ENCODE data around the gene ETV6. TPM values are rescaled to one million over a fixed set of nuclear protein-coding genes. Genes with fewer than 3 reads are reported as not detected.
"Not testable (repeated sequence)": the region's sequence is repeated elsewhere in the genome, so short reads cannot be mapped to it uniquely, and the experiment has no call there.

The ETV6 gene
- total RNA-seq, 1 experiment from 2014 or later, result 19.3 TPM

- Mint-ChIP-seq H3K9me3 (ENCODE audit: unreplicated experiment) (no peaks in the 10 kb centered on the region), H3K36me3 (ENCODE audit: insufficient read depth, unreplicated experiment) (no peaks in the 10 kb centered on the region), H3K4me3 (ENCODE audit: unreplicated experiment) (no peak overlapping the region), H3K4me1 (ENCODE audit: insufficient read depth, unreplicated experiment) (no peaks in the 10 kb centered on the region), H3K27ac (ENCODE audit: low read depth, unreplicated experiment) (no peak overlapping the region), H3K27me3 (ENCODE audit: insufficient read depth, unreplicated experiment) (no peaks in the 10 kb centered on the region)
- POLR2A ChIA-PET, result interaction anchor here (1.3 to 1.5 kb wide), 2 partner anchors 18 to 22 kb away, joined by 4 to 5 read pairs; partner anchors contain the start of gene ETV6
- no peak for DNase-seq (ENCODE audit: unreplicated experiment)
- intact Hi-C loops (cut with micrococcal nuclease), result no loop called here
- TF ChIP-seq, protein P1, sequence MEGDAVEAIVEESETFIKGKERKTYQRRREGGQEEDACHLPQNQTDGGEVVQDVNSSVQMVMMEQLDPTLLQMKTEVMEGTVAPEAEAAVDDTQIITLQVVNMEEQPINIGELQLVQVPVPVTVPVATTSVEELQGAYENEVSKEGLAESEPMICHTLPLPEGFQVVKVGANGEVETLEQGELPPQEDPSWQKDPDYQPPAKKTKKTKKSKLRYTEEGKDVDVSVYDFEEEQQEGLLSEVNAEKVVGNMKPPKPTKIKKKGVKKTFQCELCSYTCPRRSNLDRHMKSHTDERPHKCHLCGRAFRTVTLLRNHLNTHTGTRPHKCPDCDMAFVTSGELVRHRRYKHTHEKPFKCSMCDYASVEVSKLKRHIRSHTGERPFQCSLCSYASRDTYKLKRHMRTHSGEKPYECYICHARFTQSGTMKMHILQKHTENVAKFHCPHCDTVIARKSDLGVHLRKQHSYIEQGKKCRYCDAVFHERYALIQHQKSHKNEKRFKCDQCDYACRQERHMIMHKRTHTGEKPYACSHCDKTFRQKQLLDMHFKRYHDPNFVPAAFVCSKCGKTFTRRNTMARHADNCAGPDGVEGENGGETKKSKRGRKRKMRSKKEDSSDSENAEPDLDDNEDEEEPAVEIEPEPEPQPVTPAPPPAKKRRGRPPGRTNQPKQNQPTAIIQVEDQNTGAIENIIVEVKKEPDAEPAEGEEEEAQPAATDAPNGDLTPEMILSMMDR (IDR thresholded peaks at IDR 0.05; ENCODE audit: unreplicated experiment), result no peak
- CTCF ChIA-PET, result interaction anchor here (0.6 to 1.7 kb wide), 3 partner anchors 47 to 405 kb away, joined by 3 to 4 read pairs (median 3); no protein-coding TSS in a partner anchor
- BruUV-seq (replicated peaks), result no TSS peak
Measured at GRCh38 chr12:11628353-11628752, 21.1 kb upstream of the ETV6 start.

DNA sequence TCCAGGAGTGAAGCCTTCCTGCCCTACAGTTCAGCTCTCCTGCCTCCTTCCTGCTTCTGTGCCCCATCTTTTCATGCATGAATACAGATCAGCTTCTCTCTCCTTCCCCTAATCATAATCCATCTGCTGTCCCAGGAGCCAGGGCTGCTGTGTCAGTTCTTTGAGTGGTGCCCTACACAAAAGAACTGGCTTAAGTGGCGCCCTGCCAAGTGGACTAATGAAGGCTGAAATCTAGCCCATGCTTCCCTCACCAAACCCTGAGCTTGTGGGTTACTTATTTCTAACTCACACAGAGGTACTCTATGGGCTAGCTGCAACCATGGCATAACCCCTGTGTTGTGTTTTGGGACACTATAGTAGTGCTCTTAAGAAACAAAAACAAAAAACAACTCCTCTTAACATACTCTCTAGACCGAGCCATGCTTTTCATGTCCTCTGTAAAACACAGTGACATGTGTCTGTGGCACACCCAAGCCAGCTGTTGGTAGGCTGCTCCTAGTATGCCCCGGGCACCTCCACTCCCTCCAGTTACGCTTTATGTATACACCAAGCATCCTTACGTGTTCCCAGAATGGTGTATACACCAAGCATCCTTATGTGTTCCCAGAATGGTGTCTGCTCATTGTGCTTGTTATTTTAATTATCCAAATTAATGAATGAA, 19.3 kb upstream of the ETV6 start:
- ChIA-PET POLR2A (no interaction called here), CTCF (interaction anchor here (0.6 to 0.8 kb wide), 2 partner anchors 333 to 1172 kb away, joined by 3 to 4 read pairs; no protein-coding TSS in a partner anchor)
- Mint-ChIP-seq H3K4me3 (ENCODE audit: unreplicated experiment) (no peak overlapping the region), H3K27me3 (ENCODE audit: insufficient read depth, unreplicated experiment) (no peaks in the 10 kb centered on the region), H3K36me3 (ENCODE audit: insufficient read depth, unreplicated experiment) (no peaks in the 10 kb centered on the region), H3K4me1 (ENCODE audit: insufficient read depth, unreplicated experiment) (peaks cover under 1% of the 10 kb centered on the region), H3K9me3 (ENCODE audit: unreplicated experiment) (no peaks in the 10 kb centered on the region), H3K27ac (ENCODE audit: low read depth, unreplicated experiment) (no peak overlapping the region)
- no peak for DNase-seq (ENCODE audit: unreplicated experiment)
- intact Hi-C loops (cut with micrococcal nuclease), result no loop called here
- BruUV-seq (replicated peaks), result no TSS peak
- TF ChIP-seq, protein P1 (IDR thresholded peaks at IDR 0.05; ENCODE audit: unreplicated experiment), result no peak

DNA sequence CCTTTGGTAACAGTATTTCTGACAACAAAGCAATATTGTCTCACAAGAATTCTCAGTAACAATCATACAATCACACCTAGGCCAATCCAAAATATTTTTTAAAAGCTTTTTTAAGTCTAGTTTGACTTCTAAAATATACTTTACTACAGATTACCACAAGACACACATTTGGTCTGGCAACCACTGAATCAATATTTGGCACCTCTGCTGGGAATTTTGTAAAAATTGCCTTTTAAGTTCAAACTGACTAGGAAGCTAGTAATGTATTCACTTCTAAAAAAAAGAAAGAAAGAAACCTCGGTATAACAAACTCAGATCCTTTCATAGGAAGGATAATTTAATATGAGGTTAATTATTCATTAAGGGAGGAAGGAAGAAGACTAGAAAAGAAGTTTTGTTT, 18.2 kb upstream of the ETV6 start:
- H3K9me3 Mint-ChIP-seq (ENCODE audit: unreplicated experiment), result no peaks in the 10 kb centered on the region
- peaks cover 6% of the 10 kb centered on the region for H3K4me1 Mint-ChIP-seq (ENCODE audit: insufficient read depth, unreplicated experiment)
- H3K4me3 Mint-ChIP-seq (ENCODE audit: unreplicated experiment), result no peak overlapping the region
- ChIA-PET POLR2A (interaction anchor here (1.3 kb wide), 1 partner anchor 11 kb away, joined by 4 read pairs; no protein-coding TSS in a partner anchor), CTCF (interaction anchor here (0.6 to 1.0 kb wide), 3 partner anchors 12 to 701 kb away, joined by 3 to 4 read pairs (median 3); no protein-coding TSS in a partner anchor)
- H3K36me3 Mint-ChIP-seq (ENCODE audit: insufficient read depth, unreplicated experiment), result no peaks in the 10 kb centered on the region
- no peak overlapping the region for H3K27ac Mint-ChIP-seq (ENCODE audit: low read depth, unreplicated experiment)
- no peaks in the 10 kb centered on the region for H3K27me3 Mint-ChIP-seq (ENCODE audit: insufficient read depth, unreplicated experiment)
- TF ChIP-seq, protein P1 (IDR thresholded peaks at IDR 0.05; ENCODE audit: unreplicated experiment), result no peak
- intact Hi-C loops (cut with micrococcal nuclease), result no loop called here
- no peak for DNase-seq (ENCODE audit: unreplicated experiment)
- BruUV-seq (replicated peaks), result no TSS peak

- intact Hi-C loops (cut with micrococcal nuclease); H3K27ac Mint-ChIP-seq (ENCODE audit: low read depth, unreplicated experiment); H3K9me3 Mint-ChIP-seq (ENCODE audit: unreplicated experiment); DNase-seq (ENCODE audit: unreplicated experiment); H3K4me3 Mint-ChIP-seq (ENCODE audit: unreplicated experiment); BruUV-seq (replicated peaks); H3K27me3 Mint-ChIP-seq (ENCODE audit: insufficient read depth, unreplicated experiment); H3K36me3 Mint-ChIP-seq (ENCODE audit: insufficient read depth, unreplicated experiment); H3K4me1 Mint-ChIP-seq (ENCODE audit: insufficient read depth, unreplicated experiment): not testable (repeated sequence)
- ChIA-PET CTCF (interaction anchor here (1.0 kb wide), 1 partner anchor 11 kb away, joined by 3 read pairs; no protein-coding TSS in a partner anchor), POLR2A (interaction anchor here (0.6 to 1.3 kb wide), 3 partner anchors 10 to 1402 kb away, joined by 3 to 4 read pairs (median 3); partner anchors contain the start of gene LRP6)
Measured at GRCh38 chr12:11631881-11632280, 17.6 kb upstream of the ETV6 start.

Measured in MCF 10A (cell line).